Kidney capillary endothelial cell (primary cell): Measurements from ENCODE around the gene NDRG4.

Experiments
- DNase-seq: peaks from one replicate; pipeline ENCODE4 v3.0.0-alpha.2; 2018; ENCODE audit warnings: low spot score

Gene NDRG4

GRCh38 chr16:58543685-58544084 is 43.7 kb downstream of the NDRG4 start:
- DNase-seq, result no peak

DNA sequence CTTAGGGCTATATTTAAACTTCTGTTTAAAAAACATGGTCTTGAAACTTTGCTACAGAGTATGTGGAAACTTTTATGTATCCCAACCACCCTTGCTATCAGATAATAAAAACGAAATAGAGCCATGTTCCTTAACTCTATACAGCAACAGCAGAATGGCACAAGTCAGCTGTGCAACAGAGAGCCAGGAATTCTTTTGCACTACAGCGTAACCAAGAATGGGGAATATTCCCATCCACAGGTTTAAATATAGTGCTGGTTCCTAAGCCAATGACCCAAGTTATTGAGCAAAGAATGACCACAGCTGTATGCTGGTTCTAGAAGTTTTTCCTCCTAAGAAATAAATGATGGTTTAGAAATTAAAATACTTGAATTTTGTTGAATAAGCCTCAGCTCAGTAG is 48.4 kb downstream of the NDRG4 start:
- DNase-seq, result no peak

DNA sequence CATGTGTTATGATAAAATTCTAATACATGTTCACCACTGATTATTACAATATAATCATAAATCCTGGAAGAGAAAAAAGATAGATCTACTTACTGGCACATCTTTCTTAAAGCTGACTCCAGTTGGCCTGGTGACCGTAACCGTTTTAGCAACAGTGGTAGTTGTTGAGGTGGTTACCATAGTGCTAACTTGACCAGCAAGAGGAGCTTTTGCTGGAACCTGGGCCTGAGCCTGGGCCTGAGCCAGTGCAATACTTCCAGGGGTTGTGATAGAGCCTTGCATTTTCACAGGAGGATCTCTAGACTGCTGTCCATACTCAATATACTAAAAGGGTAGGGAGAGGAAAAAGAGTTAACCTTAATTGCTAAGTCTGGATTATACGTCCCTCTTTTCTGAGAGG is 51.6 kb downstream of the NDRG4 start:
- DNase-seq, result no peak

- DNase-seq, result no peak
Measured at GRCh38 chr16:58556678-58557077, 56.7 kb downstream of the NDRG4 start.
